ENCODE measurements around the gene ZNF397. TPM values are rescaled to one million over a fixed set of nuclear protein-coding genes. Genes with fewer than 3 reads are reported as not detected.
A peak's percentile ranks its signal among the peaks of the same experiment; 100 is the strongest.

Gene ZNF397
- total RNA-seq, 1 donor from 2014 or later = 15.9 TPM

DNA sequence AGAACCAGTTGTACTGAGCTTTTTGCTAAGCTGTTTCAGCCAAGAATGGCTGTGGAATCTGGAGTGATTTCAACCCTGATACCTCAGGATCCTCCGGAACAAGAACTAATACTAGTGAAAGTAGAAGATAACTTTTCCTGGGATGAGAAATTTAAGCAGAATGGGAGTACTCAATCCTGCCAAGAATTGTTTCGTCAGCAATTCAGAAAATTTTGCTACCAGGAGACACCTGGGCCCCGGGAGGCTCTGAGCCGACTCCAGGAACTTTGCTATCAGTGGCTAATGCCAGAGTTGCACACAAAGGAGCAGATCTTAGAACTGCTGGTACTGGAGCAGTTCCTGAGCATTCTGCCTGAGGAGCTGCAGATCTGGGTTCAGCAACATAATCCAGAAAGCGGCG is 1.6 kb downstream of the ZNF397 start:
- ATAC-seq (no peak), DNase-seq (no peak)
- intact Hi-C loops (cut with micrococcal nuclease) = no loop called here

- ATAC-seq = no peak
- intact Hi-C loops (cut with micrococcal nuclease) = no loop called here
- DNase-seq = no peak
Observed at GRCh38 chr18:35244671-35245070, 3.8 kb downstream of the ZNF397 start.

GRCh38 chr18:35245719-35246317 is 5.0 kb downstream of the ZNF397 start:
- DNase-seq (no peak), ATAC-seq (no peak)
- intact Hi-C loops (cut with micrococcal nuclease) = no loop called here

DNA sequence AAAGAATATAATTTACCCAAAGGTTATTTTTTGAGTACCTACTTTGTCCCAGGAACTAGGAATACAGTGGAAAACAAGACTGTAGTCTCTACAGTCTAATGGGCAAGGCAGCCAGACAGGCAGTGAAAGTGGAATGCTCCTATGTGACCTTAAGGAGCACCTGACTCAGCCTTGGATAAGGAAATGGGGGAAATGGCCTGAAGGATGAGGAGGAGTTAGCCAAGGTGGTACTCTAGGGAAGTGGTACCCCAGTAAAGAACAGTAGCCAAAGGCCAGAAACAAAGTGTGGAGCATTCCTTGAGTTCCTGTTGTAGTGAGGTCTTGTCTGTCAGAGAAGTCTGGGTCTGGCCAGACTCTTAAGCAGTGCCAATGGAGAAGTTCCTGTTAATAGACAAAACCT is 6.0 kb downstream of the ZNF397 start:
- ATAC-seq (no peak), DNase-seq (no peak)
- intact Hi-C loops (cut with micrococcal nuclease) = no loop called here

DNA sequence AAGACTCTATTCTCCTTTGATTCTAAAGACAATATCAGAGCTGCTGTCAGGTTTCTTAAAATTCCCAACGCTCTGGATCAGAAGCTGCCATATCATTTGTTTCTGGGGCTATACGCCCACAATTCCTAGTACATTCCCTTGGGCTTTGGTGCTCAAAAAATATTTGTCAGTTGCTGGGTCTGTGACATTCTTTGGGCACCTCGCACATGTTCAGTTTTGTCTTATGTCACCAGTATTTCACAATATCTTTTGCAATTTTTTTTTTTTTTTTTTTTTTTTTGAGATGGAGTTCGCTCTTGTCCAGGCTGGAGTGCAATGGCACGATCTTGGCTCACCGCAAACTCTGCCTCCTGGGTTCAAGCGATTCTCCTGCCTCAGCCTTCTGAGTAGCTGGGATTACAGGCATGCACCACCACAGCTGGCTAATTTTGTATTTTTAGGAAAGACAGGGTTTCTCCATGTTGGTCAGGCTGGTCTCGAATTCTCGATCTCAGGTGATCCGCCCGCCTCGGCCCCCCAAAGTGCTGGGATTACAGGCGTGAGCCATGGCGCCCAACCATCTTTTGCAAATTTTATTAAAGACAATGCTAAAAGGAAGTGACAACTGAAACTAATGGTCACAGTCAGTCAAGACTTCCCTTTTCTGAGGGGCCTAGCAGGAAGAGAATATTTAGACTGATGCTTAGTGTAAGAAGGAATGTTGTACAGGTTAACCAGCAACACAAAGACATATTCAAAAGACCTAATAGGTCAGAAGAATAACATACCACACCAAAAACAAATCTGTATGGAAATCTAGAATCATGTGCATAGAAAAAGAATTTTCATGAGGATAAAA is 6.8 kb downstream of the ZNF397 start:
- intact Hi-C loops (cut with micrococcal nuclease) = no loop called here

DNA sequence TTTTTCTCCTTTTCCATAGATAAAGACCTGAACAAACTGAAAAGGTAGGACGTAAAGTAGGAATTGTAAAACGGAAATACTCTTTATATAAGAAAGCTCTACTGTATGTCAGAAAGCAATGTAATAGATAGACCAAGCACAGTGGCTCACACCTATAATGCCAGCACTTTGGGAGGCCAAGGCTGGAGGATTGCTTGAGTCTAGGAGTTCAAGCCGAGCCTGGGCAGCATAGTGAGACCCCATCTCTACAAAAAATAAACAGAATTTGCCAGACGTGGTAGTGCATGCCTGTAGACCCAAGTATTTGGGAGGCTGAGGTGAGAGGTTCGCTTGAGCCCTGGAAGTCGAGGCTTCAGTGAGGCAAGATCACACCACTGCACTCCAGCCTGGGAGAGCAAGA is 7.6 kb downstream of the ZNF397 start:
- ATAC-seq = no peak
- intact Hi-C loops (cut with micrococcal nuclease) = no loop called here
- no peak for DNase-seq

More for the DNA sequence above, 6.8 kb downstream of the ZNF397 start:
- no peak for DNase-seq
- ATAC-seq = no peak

- ATAC-seq (no peak), DNase-seq (no peak)
- intact Hi-C loops (cut with micrococcal nuclease) = no loop called here
Observed at GRCh38 chr18:35252466-35252865, 11.6 kb downstream of the ZNF397 start.

- DNase-seq = no peak
- no peak for ATAC-seq
- intact Hi-C loops (cut with micrococcal nuclease) = no loop called here
Observed at GRCh38 chr18:35253655-35254287, 12.9 kb downstream of the ZNF397 start.

DNA sequence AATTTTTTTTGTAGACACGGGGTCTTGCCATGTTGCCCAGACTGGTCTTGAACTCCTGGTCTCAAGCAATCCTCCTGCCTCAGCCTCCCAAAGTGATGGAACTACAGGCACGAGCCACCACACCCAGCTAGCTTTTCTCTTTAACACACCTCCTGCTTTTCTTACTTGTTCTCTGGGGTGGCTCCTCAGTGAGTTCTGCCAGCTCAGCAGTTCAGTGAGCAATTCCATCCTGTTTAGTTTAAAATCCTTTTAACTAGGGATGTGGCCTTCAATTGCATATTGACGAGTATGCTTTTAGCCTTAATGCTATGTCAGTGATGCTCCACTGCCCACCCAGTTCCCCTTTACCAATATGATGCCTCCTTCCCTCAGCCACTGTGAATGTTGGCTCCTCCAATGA is 16.1 kb downstream of the ZNF397 start:
- no peak for DNase-seq
- intact Hi-C loops (cut with micrococcal nuclease) = no loop called here
- no peak for ATAC-seq

DNA sequence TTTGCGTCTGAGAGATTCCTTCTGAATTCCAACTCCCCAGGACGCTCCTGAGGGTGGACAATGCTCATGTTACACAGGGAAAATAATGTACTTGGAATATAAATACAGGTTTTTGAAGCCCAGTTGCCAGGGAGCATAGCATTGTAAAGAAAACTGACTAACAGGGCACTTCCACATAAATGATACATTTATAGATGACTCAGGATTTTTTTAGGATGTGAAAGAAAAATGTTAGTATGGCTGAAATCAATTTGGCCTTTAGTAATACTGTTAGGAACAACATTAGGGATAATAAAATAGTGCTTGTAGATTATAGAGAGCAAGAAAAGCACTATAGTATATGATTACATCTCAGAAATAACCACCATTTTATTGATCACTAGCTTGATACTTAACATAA is 23.6 kb downstream of the ZNF397 start:
- intact Hi-C loops (cut with micrococcal nuclease) = no loop called here
- no peak for DNase-seq
- ATAC-seq = no peak

- intact Hi-C loops (cut with micrococcal nuclease) = no loop called here
- DNase-seq = peak; percentile 91
- ATAC-seq = peak; percentile 99
Observed at GRCh38 chr18:35267161-35267651, 26.4 kb downstream of the ZNF397 start.

DNA sequence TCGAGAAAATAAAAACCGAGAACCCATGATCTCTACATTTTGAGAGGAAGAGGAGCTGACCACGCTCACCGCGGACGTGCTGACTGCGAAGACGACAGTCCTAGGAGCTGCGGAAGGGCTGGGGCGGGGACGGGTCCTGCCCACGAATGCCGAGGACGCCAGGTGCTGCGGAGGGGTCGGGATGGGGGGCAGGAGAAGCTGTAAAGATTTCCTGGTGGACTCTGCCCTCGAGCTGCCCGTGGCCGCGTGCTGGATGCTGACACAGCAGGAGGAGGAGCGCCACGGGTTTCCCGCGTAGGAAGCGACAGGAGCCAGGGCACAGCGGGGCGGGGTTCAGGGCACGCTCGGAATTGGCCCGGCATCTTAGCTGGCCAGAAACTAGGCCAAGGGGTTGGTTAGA is 27.0 kb downstream of the ZNF397 start:
- intact Hi-C loops (cut with micrococcal nuclease) = no loop called here
- ATAC-seq (peak; percentile 18), DNase-seq (peak; percentile 49)

GRCh38 chr18:35268821-35269220 is 28.0 kb downstream of the ZNF397 start:
- ATAC-seq = no peak
- intact Hi-C loops (cut with micrococcal nuclease) = no loop called here
- no peak for DNase-seq

GRCh38 chr18:35271656-35272055 is 30.8 kb downstream of the ZNF397 start:
- DNase-seq (no peak), ATAC-seq (no peak)
- intact Hi-C loops (cut with micrococcal nuclease) = no loop called here

DNA sequence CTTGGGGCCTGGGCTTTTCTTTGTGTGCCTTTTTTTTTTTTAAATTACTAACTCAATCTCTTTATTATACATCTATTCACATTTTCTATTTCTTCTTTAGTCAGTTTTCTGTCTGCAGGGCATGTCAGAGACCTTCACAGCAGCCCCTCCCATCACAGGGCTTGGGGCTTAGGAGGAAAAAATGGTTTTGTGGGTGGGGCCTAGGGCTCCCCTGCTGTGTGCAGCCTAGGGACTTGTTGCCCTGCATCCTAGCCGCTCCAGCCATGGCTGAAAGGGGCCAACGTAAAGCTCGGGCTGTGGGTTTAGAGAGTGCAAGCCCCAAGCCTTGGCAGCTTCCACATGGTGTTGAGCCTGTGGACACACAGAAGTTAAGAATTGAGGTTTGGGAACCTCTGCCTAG is 35.4 kb downstream of the ZNF397 start:
- no peak for DNase-seq
- no peak for ATAC-seq
- intact Hi-C loops (cut with micrococcal nuclease) = no loop called here

DNA sequence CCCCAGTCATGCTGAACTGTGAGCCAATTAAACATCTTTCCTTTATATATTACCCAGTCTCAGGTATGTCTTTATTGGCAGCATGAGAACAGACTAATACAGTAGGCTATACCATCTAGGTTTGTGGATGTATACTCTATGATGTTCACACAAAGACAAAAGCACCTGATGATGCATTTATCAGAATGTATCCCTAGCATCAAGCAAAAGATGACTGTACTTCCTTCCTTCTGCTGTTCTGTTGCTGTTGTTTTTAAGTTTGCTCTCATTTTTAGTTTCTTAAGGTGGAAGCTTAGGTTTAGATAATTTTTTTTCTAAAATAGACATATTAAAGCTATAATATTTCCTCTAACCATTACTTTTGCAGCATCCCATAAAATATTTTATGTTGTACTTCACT is 36.8 kb downstream of the ZNF397 start:
- no peak for ATAC-seq
- intact Hi-C loops (cut with micrococcal nuclease) = no loop called here
- DNase-seq = no peak

DNA sequence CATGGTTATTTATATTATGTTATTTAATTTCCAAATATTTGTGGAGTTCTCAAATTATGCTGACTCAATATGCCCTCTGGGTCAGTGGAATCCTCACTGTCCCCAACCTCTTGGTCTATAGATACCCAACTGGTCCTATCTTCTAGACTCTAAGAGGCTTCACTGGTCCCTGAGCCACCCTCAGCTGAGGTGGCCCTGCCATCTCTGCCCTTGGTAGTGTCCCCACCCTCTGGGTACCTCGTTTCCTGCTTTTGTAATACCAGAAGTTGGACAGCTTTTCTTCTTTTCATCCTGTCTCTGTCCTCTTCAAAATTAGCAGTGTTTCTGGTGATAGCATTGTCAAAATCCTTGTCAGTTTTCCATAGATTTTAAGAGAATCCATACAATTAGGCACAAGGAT is 37.3 kb downstream of the ZNF397 start:
- DNase-seq = no peak
- ATAC-seq = no peak
- intact Hi-C loops (cut with micrococcal nuclease) = no loop called here

DNA sequence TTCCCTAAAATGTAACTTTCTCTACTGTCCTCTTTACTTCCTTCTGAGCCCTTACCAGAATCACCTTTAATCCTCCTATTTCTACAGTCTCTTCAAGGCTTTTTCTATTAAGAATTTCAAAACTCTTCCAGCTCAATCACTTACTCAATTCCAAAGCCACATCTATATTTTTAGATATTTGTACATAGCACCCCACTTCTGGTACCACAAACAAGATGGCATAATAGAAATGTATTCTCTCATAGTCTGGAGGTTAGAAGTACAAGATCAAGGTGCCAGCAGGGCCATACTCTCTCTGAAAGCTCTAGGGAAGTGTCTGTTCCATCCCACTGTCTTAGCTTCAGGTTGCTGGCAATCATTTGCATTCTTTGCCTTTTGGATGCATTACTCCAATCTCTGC is 38.1 kb downstream of the ZNF397 start:
- DNase-seq = no peak
- ATAC-seq = no peak
- intact Hi-C loops (cut with micrococcal nuclease) = no loop called here

GRCh38 chr18:35282353-35282752 is 41.5 kb downstream of the ZNF397 start:
- no peak for DNase-seq
- no peak for ATAC-seq
- intact Hi-C loops (cut with micrococcal nuclease) = no loop called here

Measured in left ventricle myocardium superior (tissue), 1 donor.